Measurements from ENCODE around the gene LGI4.

Gene LGI4

GRCh38 chr19:35134601-35135242 lies at the start of gene LGI4:
Gene LGI4, minus strand, starts transcription at chr19:35135059. Its CDS starts 379 bp downstream, at chr19:35134680.
- H3K27me3 Mint-ChIP-seq (ENCODE audit: low read depth) = no peaks in the 10 kb centered on the region
- H3K9me3 Mint-ChIP-seq = no peaks in the 10 kb centered on the region
- no peaks in the 10 kb centered on the region for H3K36me3 Mint-ChIP-seq (ENCODE audit: low read depth)
- no peak for DNase-seq (ENCODE audit: low spot score)
- peaks cover 4% of the 10 kb centered on the region for H3K4me1 Mint-ChIP-seq (ENCODE audit: low read depth)
- no peak within 1 kb of the TSS for H3K4me3 Mint-ChIP-seq
- H3K27ac Mint-ChIP-seq = no peak within 1 kb of the TSS

DNA sequence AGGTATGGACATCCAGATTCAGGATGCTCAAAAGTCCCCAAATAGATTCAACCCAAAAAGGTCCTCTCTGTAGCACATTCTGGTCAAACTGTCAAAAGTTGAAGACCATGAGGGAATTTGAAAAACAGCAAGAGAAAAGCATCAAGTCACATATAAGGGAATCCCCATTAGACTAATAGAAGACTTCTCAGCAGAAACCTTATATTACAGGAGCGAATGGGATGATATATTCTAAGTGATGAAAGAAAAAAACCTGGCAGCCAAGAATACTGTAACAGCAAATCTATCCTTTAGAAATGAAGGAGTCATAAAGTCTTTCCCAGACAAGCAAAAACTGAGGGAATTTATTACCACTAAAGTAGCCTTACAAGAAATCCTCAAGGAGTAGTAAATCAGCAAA lies 49.4 kb upstream of the LGI4 start:
- peaks cover 14% of the 10 kb centered on the region for H3K9me3 Mint-ChIP-seq
- H3K4me3 Mint-ChIP-seq = no peak overlapping the region
- H3K27ac Mint-ChIP-seq = no peak overlapping the region
- H3K36me3 Mint-ChIP-seq (ENCODE audit: low read depth) = peaks cover 2% of the 10 kb centered on the region
- peaks cover 9% of the 10 kb centered on the region for H3K27me3 Mint-ChIP-seq (ENCODE audit: low read depth)
- DNase-seq (ENCODE audit: low spot score) = no peak
- H3K4me1 Mint-ChIP-seq (ENCODE audit: low read depth) = peaks cover 16% of the 10 kb centered on the region

DNA sequence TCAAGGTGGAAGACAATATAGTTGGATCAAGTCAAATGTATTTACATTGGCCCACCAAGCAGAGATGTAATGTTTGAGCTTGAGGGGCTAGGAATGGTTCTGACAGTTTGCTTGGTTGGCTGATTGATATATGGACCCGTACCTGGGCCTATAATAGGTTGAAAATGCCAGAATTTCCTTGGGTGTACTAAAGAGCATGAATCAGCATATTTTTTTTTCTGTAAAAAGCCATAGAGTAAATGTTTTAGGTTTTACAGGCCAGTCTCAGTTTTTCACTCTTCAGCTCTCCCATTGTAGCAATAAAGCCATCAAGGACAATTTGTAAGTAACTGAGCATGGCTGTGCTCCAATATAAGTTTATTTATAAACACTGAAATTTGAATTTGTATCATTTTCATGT lies 46.5 kb upstream of the LGI4 start:
- Mint-ChIP-seq H3K27me3 (ENCODE audit: low read depth) (peaks cover 4% of the 10 kb centered on the region), H3K27ac (no peak overlapping the region), H3K36me3 (ENCODE audit: low read depth) (peaks cover 8% of the 10 kb centered on the region), H3K4me3 (no peak overlapping the region), H3K9me3 (peaks cover 21% of the 10 kb centered on the region), H3K4me1 (ENCODE audit: low read depth) (peaks cover 35% of the 10 kb centered on the region)
- no peak for DNase-seq (ENCODE audit: low spot score)

DNA sequence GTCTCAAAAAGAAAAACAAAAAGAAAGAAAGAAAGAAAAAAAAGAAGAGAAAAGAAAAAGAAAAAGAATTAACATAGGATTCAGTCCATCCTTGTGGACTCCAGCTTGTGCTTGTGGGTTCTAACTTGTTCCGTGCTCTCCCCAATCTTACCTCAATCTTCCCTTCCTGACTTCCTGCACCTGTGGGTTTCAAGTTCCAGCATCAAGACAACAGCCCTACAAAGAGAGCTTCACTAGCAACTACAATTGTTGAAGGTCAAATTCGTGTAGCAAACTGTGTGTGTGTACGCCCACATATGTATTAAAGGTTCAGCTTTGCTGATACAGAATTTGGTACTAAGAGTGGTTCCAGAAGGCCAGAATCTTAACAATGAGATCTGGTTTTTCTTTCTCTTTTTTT lies 45.0 kb upstream of the LGI4 start:
- DNase-seq (ENCODE audit: low spot score) = no peak
- Mint-ChIP-seq H3K36me3 (ENCODE audit: low read depth) (peaks cover 8% of the 10 kb centered on the region), H3K27ac (peak overlapping the region; percentile 49), H3K4me3 (peak overlapping the region; percentile 60), H3K4me1 (ENCODE audit: low read depth) (peaks cover 38% of the 10 kb centered on the region), H3K9me3 (peaks cover 18% of the 10 kb centered on the region), H3K27me3 (ENCODE audit: low read depth) (no peaks in the 10 kb centered on the region)

- no peak overlapping the region for H3K27ac Mint-ChIP-seq
- H3K36me3 Mint-ChIP-seq (ENCODE audit: low read depth) = peaks cover 10% of the 10 kb centered on the region
- no peak for DNase-seq (ENCODE audit: low spot score)
- H3K27me3 Mint-ChIP-seq (ENCODE audit: low read depth) = no peaks in the 10 kb centered on the region
- no peak overlapping the region for H3K4me3 Mint-ChIP-seq
- peaks cover 33% of the 10 kb centered on the region for H3K4me1 Mint-ChIP-seq (ENCODE audit: low read depth)
- H3K9me3 Mint-ChIP-seq = peaks cover 12% of the 10 kb centered on the region
These were observed 43.8 kb upstream of the LGI4 start for GRCh38 chr19:35178701-35179100.

DNA sequence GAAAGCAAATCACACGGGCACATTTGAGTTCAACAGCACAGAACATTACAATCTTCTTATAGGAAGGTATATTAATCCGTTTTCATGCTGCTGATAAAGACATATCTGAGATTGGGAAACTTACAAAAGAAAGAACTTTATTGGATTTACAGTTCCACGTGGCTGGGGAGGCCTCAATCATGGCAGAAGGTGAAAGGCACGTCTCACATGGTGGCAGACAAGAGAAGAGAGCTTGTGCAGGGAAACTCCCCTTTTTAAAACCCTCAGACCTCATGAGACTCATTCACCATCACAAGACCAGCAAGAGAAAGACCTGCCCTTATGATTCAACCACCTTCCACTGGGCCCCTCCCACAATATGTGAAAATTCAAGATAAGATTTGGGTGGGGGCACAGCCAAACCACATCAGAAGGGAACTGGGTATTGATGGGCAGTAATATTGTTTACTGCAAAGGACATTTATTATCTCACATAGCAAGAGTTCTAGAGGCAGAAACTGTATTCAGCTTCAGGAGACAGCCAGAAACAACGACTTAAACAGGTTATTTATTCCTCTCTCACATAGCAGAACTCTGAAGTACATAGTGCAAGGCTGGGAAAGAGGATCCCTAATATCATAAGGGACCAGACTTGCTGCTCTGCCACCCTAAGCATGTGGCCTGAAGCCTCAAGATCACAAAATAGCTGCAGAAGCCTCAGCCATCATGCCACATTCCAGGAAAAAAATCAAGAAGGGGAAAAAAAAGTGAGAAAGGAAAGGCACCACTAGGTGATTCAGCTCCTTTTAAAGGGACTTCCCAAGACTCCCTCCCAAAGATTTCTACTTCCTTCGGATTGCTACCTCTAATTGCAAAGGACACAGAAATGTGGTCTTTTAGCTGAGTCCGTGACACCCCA lies 42.8 kb upstream of the LGI4 start:
- Mint-ChIP-seq H3K4me1 (ENCODE audit: low read depth) (peaks cover 33% of the 10 kb centered on the region), H3K36me3 (ENCODE audit: low read depth) (peaks cover 18% of the 10 kb centered on the region), H3K4me3 (no peak overlapping the region), H3K9me3 (peaks cover 17% of the 10 kb centered on the region), H3K27me3 (ENCODE audit: low read depth) (no peaks in the 10 kb centered on the region), H3K27ac (no peak overlapping the region)
- no peak for DNase-seq (ENCODE audit: low spot score)

DNA sequence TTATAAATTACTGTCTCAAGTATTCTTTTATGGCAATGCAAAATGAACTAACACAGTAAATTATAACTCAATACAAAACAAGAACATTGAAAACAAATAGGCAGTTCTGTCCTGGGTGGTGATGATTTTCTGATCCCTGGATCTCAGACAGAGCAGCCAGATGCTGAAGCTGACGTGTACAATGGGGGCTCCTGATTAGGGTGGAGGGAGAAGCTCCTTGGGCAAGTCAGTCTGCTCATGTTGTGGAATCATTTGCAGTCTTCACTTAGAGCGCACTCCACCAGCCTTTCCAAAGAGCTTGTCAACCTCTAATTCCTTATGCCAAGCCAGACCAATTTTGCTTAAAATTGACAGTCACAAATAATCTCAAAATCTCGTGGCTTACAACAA lies 41.3 kb upstream of the LGI4 start:
- Mint-ChIP-seq H3K9me3 (peaks cover 18% of the 10 kb centered on the region), H3K27ac (no peak overlapping the region), H3K4me1 (ENCODE audit: low read depth) (peaks cover 38% of the 10 kb centered on the region), H3K36me3 (ENCODE audit: low read depth) (peaks cover 29% of the 10 kb centered on the region), H3K4me3 (no peak overlapping the region), H3K27me3 (ENCODE audit: low read depth) (no peaks in the 10 kb centered on the region)
- DNase-seq (ENCODE audit: low spot score) = no peak

DNA sequence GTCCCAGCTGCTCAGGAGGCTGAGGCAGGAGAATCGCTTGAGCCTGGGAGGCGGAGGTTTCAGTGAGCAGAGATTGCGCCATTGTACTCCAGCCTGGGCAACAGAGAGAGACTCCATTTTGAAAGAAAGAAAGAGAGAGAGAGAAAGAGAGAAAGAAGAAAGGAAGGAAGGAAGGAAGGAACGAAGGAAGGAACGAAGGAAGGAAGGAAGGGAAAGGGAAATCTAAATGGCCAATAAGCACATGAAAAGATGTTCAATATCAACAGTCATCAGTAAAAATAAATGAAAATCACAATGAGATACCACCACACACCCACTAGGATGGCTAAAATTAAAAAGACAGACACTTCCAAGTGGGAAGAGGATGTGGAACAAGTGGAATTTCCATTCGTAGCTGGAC lies 39.4 kb upstream of the LGI4 start:
- DNase-seq (ENCODE audit: low spot score) = no peak
- Mint-ChIP-seq H3K9me3 (peaks cover 18% of the 10 kb centered on the region), H3K4me1 (ENCODE audit: low read depth) (peaks cover 36% of the 10 kb centered on the region), H3K4me3 (no peak overlapping the region), H3K36me3 (ENCODE audit: low read depth) (peaks cover 44% of the 10 kb centered on the region), H3K27me3 (ENCODE audit: low read depth) (no peaks in the 10 kb centered on the region), H3K27ac (no peak overlapping the region)

DNA sequence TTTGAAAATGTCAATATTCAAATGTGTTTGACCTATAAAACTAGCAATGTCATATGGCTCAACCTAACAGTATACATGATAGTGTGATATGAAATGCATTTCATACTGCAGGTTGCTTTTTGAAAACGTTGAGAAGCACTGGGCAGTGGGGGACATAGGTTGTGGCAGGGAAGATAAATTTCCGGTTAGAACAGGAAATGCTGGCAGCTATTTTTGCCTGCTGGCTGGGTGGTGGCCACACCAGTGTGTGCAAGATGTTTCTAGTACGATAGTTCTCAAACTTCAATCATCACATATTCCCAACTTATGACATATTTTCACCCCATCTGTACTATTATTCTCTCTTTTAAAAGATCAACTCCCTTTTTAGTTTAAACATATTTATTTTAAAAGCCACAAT lies 36.9 kb upstream of the LGI4 start:
- no peaks in the 10 kb centered on the region for H3K27me3 Mint-ChIP-seq (ENCODE audit: low read depth)
- peak overlapping the region; percentile 72 for H3K27ac Mint-ChIP-seq
- H3K4me1 Mint-ChIP-seq (ENCODE audit: low read depth) = peaks cover 36% of the 10 kb centered on the region
- DNase-seq (ENCODE audit: low spot score) = no peak
- peaks cover 60% of the 10 kb centered on the region for H3K36me3 Mint-ChIP-seq (ENCODE audit: low read depth)
- H3K9me3 Mint-ChIP-seq = peaks cover 6% of the 10 kb centered on the region
- peak overlapping the region; percentile 42 for H3K4me3 Mint-ChIP-seq

GRCh38 chr19:35170359-35171061 lies 35.7 kb upstream of the LGI4 start:
- Mint-ChIP-seq H3K27me3 (ENCODE audit: low read depth) (no peaks in the 10 kb centered on the region), H3K9me3 (peaks cover 19% of the 10 kb centered on the region), H3K4me1 (ENCODE audit: low read depth) (peaks cover 35% of the 10 kb centered on the region), H3K27ac (no peak overlapping the region), H3K36me3 (ENCODE audit: low read depth) (peaks cover 73% of the 10 kb centered on the region), H3K4me3 (no peak overlapping the region)
- DNase-seq (ENCODE audit: low spot score) = no peak

- H3K27me3 Mint-ChIP-seq (ENCODE audit: low read depth) = no peaks in the 10 kb centered on the region
- H3K27ac Mint-ChIP-seq = peak overlapping the region; percentile 27
- H3K9me3 Mint-ChIP-seq = peaks cover 28% of the 10 kb centered on the region
- H3K4me3 Mint-ChIP-seq = no peak overlapping the region
- H3K4me1 Mint-ChIP-seq (ENCODE audit: low read depth) = peaks cover 32% of the 10 kb centered on the region
- no peak for DNase-seq (ENCODE audit: low spot score)
- H3K36me3 Mint-ChIP-seq (ENCODE audit: low read depth) = peaks cover 84% of the 10 kb centered on the region
These were observed 34.5 kb upstream of the LGI4 start for GRCh38 chr19:35169221-35169995.

DNA sequence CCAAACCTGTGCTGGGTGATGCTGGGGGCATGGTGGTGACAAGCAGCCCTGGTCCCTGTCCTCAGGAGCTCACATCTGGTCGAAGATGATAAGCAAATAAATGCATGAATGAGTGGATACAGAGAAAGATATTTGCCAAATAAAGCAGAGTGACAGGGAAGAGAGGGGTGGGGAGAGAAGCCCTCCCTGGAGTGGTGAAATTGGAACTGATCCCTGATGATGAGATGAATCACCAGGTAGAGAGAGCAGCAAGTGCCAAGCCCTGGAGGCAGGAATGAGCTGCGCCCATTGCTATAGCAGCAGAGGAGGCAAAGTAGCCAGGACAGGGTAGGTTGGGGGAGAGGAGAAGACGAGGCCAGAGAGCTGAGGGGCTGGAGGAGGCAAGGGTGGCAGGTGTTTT lies 33.3 kb upstream of the LGI4 start:
- Mint-ChIP-seq H3K4me1 (ENCODE audit: low read depth) (peaks cover 32% of the 10 kb centered on the region), H3K4me3 (no peak overlapping the region), H3K9me3 (peaks cover 37% of the 10 kb centered on the region), H3K36me3 (ENCODE audit: low read depth) (peaks cover 89% of the 10 kb centered on the region), H3K27me3 (ENCODE audit: low read depth) (no peaks in the 10 kb centered on the region), H3K27ac (peak overlapping the region; percentile 71)
- no peak for DNase-seq (ENCODE audit: low spot score)

DNA sequence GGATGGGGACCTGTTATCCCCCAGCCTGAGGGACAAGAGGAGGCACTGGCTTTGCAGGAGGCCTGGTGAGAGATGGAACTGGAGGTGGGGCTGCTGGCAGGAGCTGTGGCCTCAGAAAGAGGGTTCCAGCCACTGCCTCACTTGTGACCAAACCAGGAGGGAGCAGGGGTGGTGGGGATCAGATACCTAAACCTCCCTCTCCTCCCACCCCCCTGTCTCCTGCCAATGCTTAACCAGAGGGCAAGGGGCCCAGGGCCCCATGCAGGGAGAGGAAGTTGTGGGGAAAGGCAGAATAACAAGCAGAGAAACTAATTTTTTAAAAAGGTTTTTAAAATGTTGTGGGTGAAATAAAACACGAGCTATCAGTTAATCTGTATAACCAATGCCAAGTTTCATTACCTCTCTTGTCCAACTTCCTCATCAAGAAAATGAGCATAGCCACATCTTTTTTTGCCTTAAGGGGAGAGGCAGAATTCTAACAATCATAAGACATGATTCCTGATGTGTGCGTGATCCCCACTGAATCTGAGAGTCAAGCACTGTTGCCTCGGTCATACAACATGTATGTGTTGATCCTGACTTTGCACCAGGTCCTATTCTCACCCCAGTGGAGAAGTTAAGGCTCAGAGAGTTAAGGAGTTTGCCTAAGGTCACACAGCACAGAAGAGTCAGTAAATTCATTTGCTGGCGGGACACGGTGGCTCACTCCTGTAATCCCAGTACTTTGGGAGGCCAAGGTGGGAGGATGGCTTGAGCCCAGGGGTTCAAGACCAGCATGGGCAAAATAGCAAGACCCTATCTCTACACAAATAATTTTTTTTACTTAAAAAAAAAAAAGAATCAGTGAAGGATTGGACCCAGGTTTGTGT lies 32.6 kb upstream of the LGI4 start:
- Mint-ChIP-seq H3K4me3 (peak overlapping the region; percentile 73), H3K4me1 (ENCODE audit: low read depth) (peaks cover 32% of the 10 kb centered on the region), H3K9me3 (peaks cover 36% of the 10 kb centered on the region), H3K27ac (peak overlapping the region; percentile 87), H3K36me3 (ENCODE audit: low read depth) (peaks cover 89% of the 10 kb centered on the region), H3K27me3 (ENCODE audit: low read depth) (no peaks in the 10 kb centered on the region)
- no peak for DNase-seq (ENCODE audit: low spot score)

Measured in T-helper 2 cell treated with Interferon-gamma antibody and Interleukin-4, amounts not matched to agents 5 μg/mL and 100 μg/mL, for 36 hours (primary cell).